DND-41 (cell line): Measurements from ENCODE around the gene TEX19.
"Not testable (repeated sequence)": the region's sequence is repeated elsewhere in the genome, so short reads cannot be mapped to it uniquely, and the experiment has no call there.

Experiments used
- ATAC-seq: fragments of 200-7000 bp; cut with Tn5 transposase; 3 replicates; pipeline ENCODE4 v1.9.1; 2021; ENCODE audit warnings: low read depth; ENCODE audit not compliant: insufficient read depth
- DNase-seq: peaks from one replicate; pipeline ENCODE4 v3.0.0-alpha.2; 2020
- H2AFZ ChIP-seq: 2 replicates; pipeline ENCODE4 v1.6.0; 2012; ENCODE audit warnings: low read depth, low read length
- H3K27ac ChIP-seq: 2 replicates; pipeline ENCODE4 v1.5.1; 2012; ENCODE audit warnings: low read length, inconsistent platforms
- H3K27me3 ChIP-seq: fragments of 200-600 bp; sonication (generic); 2 replicates; pipeline ENCODE4 v1.6.0; 2012; ENCODE audit warnings: low read length, mild to moderate bottlenecking, inconsistent platforms; ENCODE audit not compliant: insufficient read depth, poor library complexity
- H3K36me3 ChIP-seq: 2 replicates; pipeline ENCODE4 v1.5.1; 2012; ENCODE audit warnings: low read length, inconsistent platforms; ENCODE audit not compliant: insufficient read depth
- H3K4me1 ChIP-seq: 2 replicates; pipeline ENCODE4 v1.5.1; 2012; ENCODE audit warnings: mild to moderate bottlenecking, low read length; ENCODE audit not compliant: insufficient read depth
- H3K4me2 ChIP-seq: 2 replicates; pipeline ENCODE4 v1.6.0; 2012; ENCODE audit warnings: mild to moderate bottlenecking, moderate library complexity, low read length, inconsistent platforms; ENCODE audit not compliant: insufficient read depth
- H3K4me3 ChIP-seq, 2 experiments: fragments of 200-600 bp in 1 of 2; shearing (Covaris generic) in 1 of 2; 2 replicates each; pipeline ENCODE4 v1.5.1; 2012 to 2016; ENCODE audit warnings: inconsistent platforms in 2 of 2, low read length in 2 of 2, mild to moderate bottlenecking in 2 of 2, low read depth in 1 of 2, moderate library complexity in 1 of 2
- H3K79me2 ChIP-seq: 2 replicates; pipeline ENCODE4 v1.6.0; 2012; ENCODE audit warnings: low read length, inconsistent platforms; ENCODE audit not compliant: insufficient read depth
- H3K9ac ChIP-seq: 2 replicates; pipeline ENCODE4 v1.6.0; 2012; ENCODE audit warnings: low read depth, mild to moderate bottlenecking, inconsistent platforms, low read length, moderate library complexity
- H3K9me3 ChIP-seq: 2 replicates; pipeline ENCODE4 v1.5.1; 2012; ENCODE audit warnings: low read length, moderate library complexity, mild to moderate bottlenecking, inconsistent platforms; ENCODE audit not compliant: insufficient read depth, severe bottlenecking
- H4K20me1 ChIP-seq: 2 replicates; pipeline ENCODE4 v1.6.0; 2012; ENCODE audit warnings: low read length; ENCODE audit not compliant: insufficient read depth
- CTCF ChIP-seq: IDR thresholded peaks from 2 replicates; pipeline ENCODE4 v1.5.1; 2012; ENCODE audit warnings: borderline replicate concordance, low read length, moderate library complexity, mild to moderate bottlenecking; ENCODE audit not compliant: poor library complexity, severe bottlenecking; ENCODE audit errors: extremely low read depth
- EZH2 ChIP-seq: IDR thresholded peaks from 3 replicates; pipeline ENCODE4 v1.6.1; 2012; ENCODE audit warnings: borderline replicate concordance, low read depth, mild to moderate bottlenecking, moderate library complexity, low read length, inconsistent platforms; ENCODE audit not compliant: severe bottlenecking

Gene TEX19

GRCh38 chr17:82354804-82355308, 4.2 kb upstream of the TEX19 start:
- Histone ChIP-seq H2AFZ (no peak overlapping the region), H3K9ac (no peak overlapping the region), H3K9me3 (no peaks in the 10 kb centered on the region), H3K4me1 (peaks cover 47% of the 10 kb centered on the region), H4K20me1 (no peaks in the 10 kb centered on the region), H3K4me2 (no peak overlapping the region), H3K27me3 (no peaks in the 10 kb centered on the region), H3K36me3 (no peaks in the 10 kb centered on the region), H3K4me3 (no peak overlapping the region), H3K27ac (no peak overlapping the region), H3K79me2 (peaks cover 8% of the 10 kb centered on the region)
- DNase-seq (no peak), ATAC-seq (no peak)
- no peak for TF ChIP-seq CTCF
- no peak for TF ChIP-seq EZH2

GRCh38 chr17:82355770-82356427, 3.1 kb upstream of the TEX19 start:
- H2AFZ ChIP-seq = no peak overlapping the region
- H3K4me1 ChIP-seq = peaks cover 47% of the 10 kb centered on the region
- ATAC-seq = no peak
- H3K9me3 ChIP-seq = no peaks in the 10 kb centered on the region
- TF ChIP-seq EZH2 (no peak), CTCF (no peak)
- DNase-seq = no peak
- H3K27me3 ChIP-seq = no peaks in the 10 kb centered on the region
- no peak overlapping the region for H3K9ac ChIP-seq
- no peaks in the 10 kb centered on the region for H4K20me1 ChIP-seq
- H3K79me2 ChIP-seq = peaks cover 8% of the 10 kb centered on the region
- no peak overlapping the region for H3K4me2 ChIP-seq
- H3K36me3 ChIP-seq = no peaks in the 10 kb centered on the region
- H3K4me3 ChIP-seq = no peak overlapping the region
- no peak overlapping the region for H3K27ac ChIP-seq

- DNase-seq = no peak
- no peak overlapping the region for H3K4me2 ChIP-seq
- no peak overlapping the region for H3K4me3 ChIP-seq
- peaks cover 13% of the 10 kb centered on the region for H3K79me2 ChIP-seq
- H4K20me1 ChIP-seq = peaks cover 4% of the 10 kb centered on the region; the same call in 1 of the 2 replicates
- no peaks in the 10 kb centered on the region for H3K27me3 ChIP-seq
- H3K4me1 ChIP-seq = peaks cover 44% of the 10 kb centered on the region
- peak overlapping the region; percentile 78; the same call in 1 of the 2 replicates for H3K27ac ChIP-seq
- peaks cover 6% of the 10 kb centered on the region for H3K36me3 ChIP-seq
- H2AFZ ChIP-seq = no peak overlapping the region
- H3K9ac ChIP-seq = peak overlapping the region; percentile 14; the same call in 1 of the 2 replicates
- no peak for TF ChIP-seq EZH2
- H3K9me3 ChIP-seq = no peaks in the 10 kb centered on the region
- no peak for ATAC-seq
These were observed 2.1 kb upstream of the TEX19 start for GRCh38 chr17:82356845-82357355.

GRCh38 chr17:82357394-82357793, 1.7 kb upstream of the TEX19 start:
- no peaks in the 10 kb centered on the region for H3K9me3 ChIP-seq
- H3K4me2 ChIP-seq = no peak overlapping the region
- peaks cover 44% of the 10 kb centered on the region for H3K4me1 ChIP-seq
- H3K4me3 ChIP-seq = no peak overlapping the region
- H3K9ac ChIP-seq = peak overlapping the region; percentile 14; the same call in 1 of the 2 replicates
- no peak for ATAC-seq
- TF ChIP-seq EZH2 = no peak
- no peak for TF ChIP-seq CTCF
- peaks cover 18% of the 10 kb centered on the region for H3K79me2 ChIP-seq
- peaks cover 9% of the 10 kb centered on the region for H4K20me1 ChIP-seq
- 0 out of 2 replicates have a peak overlapping the region, but pooled peaks have one; percentile 15 for H2AFZ ChIP-seq
- H3K36me3 ChIP-seq = peaks cover 11% of the 10 kb centered on the region
- no peak for DNase-seq
- peak overlapping the region; percentile 78 for H3K27ac ChIP-seq
- H3K27me3 ChIP-seq = no peaks in the 10 kb centered on the region

- peak overlapping the region; percentile 55 for H3K9ac ChIP-seq
- peak overlapping the region; percentile 63 for H3K4me2 ChIP-seq
- H3K9me3 ChIP-seq, H3K27me3 ChIP-seq, ATAC-seq, DNase-seq: not testable (repeated sequence)
- H3K79me2 ChIP-seq = peaks cover 26% of the 10 kb centered on the region
- peaks cover 22% of the 10 kb centered on the region for H3K36me3 ChIP-seq
- peak overlapping the region; percentile 3; the same call in 1 of the 2 replicates for H2AFZ ChIP-seq
- H3K27ac ChIP-seq = peak overlapping the region; percentile 78
- H4K20me1 ChIP-seq = peaks cover 20% of the 10 kb centered on the region
- H3K4me3 ChIP-seq = peak overlapping the region; percentile 2 to 56; a peak in 3 of 4 replicates
- peaks cover 53% of the 10 kb centered on the region for H3K4me1 ChIP-seq
These were observed 516 bp downstream of the TEX19 start for GRCh38 chr17:82359451-82360074.
